ENCODE results near the gene RASSF4. TPM values are rescaled to one million over a fixed set of nuclear protein-coding genes. Genes with fewer than 3 reads are reported as not detected.
A peak's percentile ranks its signal among the peaks of the same experiment; 100 is the strongest.

The RASSF4 gene
- total and polyA plus RNA-seq, 12 donors: 41.2 to 120 (median 79.9) TPM

DNA sequence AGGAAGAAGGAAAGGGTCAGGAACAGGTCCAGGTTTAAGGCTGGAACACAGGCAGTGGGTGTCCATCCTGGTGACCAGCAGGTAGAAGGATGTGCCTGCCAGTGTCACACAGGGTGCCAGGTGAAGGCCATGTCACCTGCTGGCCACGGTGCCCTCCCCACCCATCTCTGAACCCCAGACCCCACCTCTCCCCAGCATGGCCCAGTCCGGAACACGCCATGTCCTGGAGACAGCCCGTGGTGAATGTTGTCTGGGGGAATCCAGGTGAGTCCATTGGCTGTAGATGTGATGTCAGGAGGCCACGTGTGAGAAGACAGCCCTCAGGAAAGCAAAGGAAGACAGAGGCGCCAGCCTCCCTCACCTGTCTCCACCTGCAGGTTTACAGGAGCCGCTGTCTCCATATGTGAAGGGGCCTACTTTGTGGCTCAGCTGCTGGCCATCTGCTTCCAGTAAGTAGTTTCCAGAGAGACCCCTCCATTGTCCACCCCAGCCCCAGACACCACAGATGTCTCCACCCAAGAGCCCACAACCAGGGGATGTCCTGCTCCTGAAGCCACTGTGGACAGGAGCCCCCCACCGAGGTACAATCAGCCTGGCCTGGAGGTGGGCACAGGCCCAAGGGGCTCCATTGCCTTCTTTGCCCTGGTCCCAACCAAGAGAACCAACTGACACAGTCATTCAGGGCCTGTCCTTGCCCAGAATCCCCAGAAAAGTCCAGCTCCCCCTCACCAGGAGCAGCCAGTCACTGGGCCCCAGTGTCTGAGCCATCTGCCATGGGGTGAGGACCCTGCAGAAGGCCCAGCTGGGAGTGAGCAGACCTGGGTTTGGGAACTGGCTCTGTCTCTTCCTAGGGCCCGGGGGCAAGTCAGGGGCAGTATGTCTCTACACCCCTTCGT, 27.7 kb upstream of the RASSF4 start:
- intact Hi-C loops (cut with DNase I): loop anchor here (1.0 to 10.0 kb wide), 12 partner anchors 27 to 303 kb away; partner anchors contain the start of genes DEPP1 (in 1 of the 10), RASSF4 (in 1 of the 10) and ZNF22 (in 1 of the 10)

DNA sequence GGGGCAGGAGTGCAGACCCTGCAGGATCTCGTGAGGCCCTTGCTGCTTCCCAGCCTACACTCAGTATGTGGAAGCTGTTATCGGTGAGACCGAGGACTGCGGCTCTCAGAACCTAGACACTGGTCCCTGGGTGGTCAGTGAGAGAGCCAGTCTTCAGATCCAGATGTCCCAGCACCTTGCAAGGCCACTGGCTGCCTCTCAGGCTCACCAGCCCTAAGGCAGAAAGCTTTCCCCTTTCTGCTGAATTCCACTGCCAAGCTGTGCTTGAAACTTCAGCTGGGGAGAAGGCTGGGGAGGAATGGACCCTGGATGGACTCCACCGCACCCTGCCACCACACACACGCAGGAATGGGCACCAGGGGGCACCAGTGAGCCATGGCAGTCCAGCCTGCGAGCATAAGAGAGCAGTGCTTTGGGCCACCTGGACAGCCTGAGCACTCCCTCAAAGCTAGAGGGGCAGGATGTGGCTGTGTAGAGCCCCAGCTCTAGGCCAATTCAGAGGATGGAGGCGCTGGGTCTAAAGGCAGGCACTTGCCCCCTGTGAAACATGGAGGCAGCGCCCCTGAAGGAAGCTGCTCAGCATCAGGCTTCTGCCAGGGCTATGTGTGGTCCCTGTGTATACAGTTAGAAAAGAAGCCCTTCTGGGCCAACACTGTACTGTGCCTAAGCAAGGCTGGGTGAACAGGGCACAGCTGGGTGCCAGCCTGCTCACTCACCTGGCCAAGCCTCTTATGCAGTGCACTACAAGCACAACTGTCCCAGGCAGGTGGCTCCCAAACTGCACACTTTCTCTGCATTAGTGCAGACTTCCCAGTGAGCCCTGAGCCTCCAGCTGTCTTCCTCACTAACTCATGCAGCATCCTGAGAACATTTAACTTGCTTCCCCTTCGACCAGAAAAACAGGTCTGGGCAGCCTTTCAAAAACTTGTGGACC, 26.8 kb upstream of the RASSF4 start:
- Histone ChIP-seq H3K27ac (peak overlapping the region in 3 of 10 donors; percentile 17 to 39 (median 26)), H3K9me3 (no peaks in the 10 kb centered on the region), H3K4me3 (no peak overlapping the region), H3K36me3 (no peaks in the 10 kb centered on the region), H3K4me1 (peaks cover 9 to 56% (median 43%) of the 10 kb centered on the region in 9 donors), H3K27me3 (no peaks in the 10 kb centered on the region)
- intact Hi-C loops (cut with DNase I): loop anchor here (1.0 to 10.0 kb wide), 12 partner anchors 26 to 302 kb away; partner anchors contain the start of genes DEPP1 (in 1 of the 10), RASSF4 (in 1 of the 10) and ZNF22 (in 1 of the 10)
- peak; percentile 92 to 96 for DNase-seq
- 44 to 45% methylated on average over 10 of the region's 10 CpGs for WGBS, 2 donors
- ATAC-seq: peak; percentile 85 to 92 (median 90)
- TF ChIP-seq, protein P1, sequence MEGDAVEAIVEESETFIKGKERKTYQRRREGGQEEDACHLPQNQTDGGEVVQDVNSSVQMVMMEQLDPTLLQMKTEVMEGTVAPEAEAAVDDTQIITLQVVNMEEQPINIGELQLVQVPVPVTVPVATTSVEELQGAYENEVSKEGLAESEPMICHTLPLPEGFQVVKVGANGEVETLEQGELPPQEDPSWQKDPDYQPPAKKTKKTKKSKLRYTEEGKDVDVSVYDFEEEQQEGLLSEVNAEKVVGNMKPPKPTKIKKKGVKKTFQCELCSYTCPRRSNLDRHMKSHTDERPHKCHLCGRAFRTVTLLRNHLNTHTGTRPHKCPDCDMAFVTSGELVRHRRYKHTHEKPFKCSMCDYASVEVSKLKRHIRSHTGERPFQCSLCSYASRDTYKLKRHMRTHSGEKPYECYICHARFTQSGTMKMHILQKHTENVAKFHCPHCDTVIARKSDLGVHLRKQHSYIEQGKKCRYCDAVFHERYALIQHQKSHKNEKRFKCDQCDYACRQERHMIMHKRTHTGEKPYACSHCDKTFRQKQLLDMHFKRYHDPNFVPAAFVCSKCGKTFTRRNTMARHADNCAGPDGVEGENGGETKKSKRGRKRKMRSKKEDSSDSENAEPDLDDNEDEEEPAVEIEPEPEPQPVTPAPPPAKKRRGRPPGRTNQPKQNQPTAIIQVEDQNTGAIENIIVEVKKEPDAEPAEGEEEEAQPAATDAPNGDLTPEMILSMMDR (IDR thresholded peaks at IDR 0.05): peak; percentile 96 to 99 (median 98)

More for the DNA sequence above, 27.7 kb upstream of the RASSF4 start:
- Histone ChIP-seq H3K9me3 (no peaks in the 10 kb centered on the region), H3K36me3 (no peaks in the 10 kb centered on the region), H3K4me3 (no peak overlapping the region), H3K4me1 (peaks cover 9 to 46% (median 43%) of the 10 kb centered on the region in 9 donors), H3K27ac (peak overlapping the region in 3 of 10 donors; percentile 17 to 39 (median 26)), H3K27me3 (no peaks in the 10 kb centered on the region)
- DNase-seq: no peak
- 91 to 93% methylated on average over 10 of the region's 10 CpGs for WGBS, 2 donors
- no peak for ATAC-seq
- TF ChIP-seq, protein P1 (IDR thresholded peaks at IDR 0.05): no peak

DNA sequence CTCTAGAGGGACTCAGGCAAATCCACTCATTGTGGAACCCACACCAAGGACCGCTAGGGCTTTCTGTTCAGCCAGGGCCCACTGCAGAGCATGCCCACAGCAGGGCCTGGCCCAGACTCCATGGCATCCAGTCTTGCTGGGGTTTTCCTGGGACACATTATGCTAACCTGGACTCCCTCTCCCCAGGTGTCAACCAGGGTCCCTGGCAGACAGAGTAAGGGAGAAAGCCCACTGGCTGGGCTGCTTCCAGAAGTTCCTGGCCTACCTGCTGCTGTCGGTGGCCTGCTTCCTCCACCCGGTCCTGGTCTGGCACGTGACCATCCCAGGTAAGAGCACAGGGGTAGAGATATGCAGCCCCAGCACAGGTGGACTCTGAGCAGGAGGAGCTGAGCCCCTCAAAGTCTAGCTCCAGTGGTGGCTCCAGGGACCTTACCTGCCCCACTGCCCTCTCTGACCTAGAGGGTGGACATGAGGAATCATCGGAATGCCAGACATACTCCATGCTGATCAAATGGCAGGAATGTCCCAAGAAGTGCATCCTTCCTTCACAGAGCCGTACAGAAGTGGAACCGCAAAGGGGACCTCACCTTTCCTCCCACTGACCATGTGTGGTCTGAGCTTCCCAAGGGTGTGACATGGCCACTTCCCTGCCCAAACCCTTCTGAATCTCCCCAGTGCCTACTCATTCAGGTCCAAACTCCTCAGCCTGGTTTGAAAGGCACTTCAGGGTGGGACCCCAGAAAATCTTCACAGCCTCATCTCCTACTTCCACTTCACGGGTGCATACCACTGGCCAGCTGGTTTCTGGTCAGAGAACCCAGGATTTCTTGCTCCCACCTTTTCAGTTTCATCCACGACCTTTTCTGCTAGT, 25.9 kb upstream of the RASSF4 start:
- Histone ChIP-seq H3K4me3 (no peak overlapping the region), H3K4me1 (peaks cover 9 to 62% (median 43%) of the 10 kb centered on the region in 9 donors), H3K36me3 (no peaks in the 10 kb centered on the region), H3K27me3 (no peaks in the 10 kb centered on the region), H3K27ac (peak overlapping the region in 1 of 10 donors; percentile 73), H3K9me3 (no peaks in the 10 kb centered on the region)
- DNase-seq: no peak
- ATAC-seq: no peak
- TF ChIP-seq, protein P1 (IDR thresholded peaks at IDR 0.05): no peak
- intact Hi-C loops (cut with DNase I): loop anchor here in 8 of 10 donors (1.0 to 10.0 kb wide), 10 partner anchors 25 to 301 kb away; partner anchors contain the start of genes DEPP1 (in 1 of the 8), RASSF4 (in 1 of the 8) and ZNF22 (in 1 of the 8)
- 83 to 84% methylated on average over 9 of the region's 9 CpGs for WGBS, 2 donors

Measured in heart right ventricle (tissue), 16 donors.